Measurements from ENCODE around the gene MED19.

- TF ChIP-seq, protein P1, sequence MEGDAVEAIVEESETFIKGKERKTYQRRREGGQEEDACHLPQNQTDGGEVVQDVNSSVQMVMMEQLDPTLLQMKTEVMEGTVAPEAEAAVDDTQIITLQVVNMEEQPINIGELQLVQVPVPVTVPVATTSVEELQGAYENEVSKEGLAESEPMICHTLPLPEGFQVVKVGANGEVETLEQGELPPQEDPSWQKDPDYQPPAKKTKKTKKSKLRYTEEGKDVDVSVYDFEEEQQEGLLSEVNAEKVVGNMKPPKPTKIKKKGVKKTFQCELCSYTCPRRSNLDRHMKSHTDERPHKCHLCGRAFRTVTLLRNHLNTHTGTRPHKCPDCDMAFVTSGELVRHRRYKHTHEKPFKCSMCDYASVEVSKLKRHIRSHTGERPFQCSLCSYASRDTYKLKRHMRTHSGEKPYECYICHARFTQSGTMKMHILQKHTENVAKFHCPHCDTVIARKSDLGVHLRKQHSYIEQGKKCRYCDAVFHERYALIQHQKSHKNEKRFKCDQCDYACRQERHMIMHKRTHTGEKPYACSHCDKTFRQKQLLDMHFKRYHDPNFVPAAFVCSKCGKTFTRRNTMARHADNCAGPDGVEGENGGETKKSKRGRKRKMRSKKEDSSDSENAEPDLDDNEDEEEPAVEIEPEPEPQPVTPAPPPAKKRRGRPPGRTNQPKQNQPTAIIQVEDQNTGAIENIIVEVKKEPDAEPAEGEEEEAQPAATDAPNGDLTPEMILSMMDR (IDR thresholded peaks at IDR 0.05): no peak
- TF ChIP-seq POLR2A (IDR thresholded peaks at IDR 0.05; ENCODE audit: low read depth): no peak
Observed at GRCh38 chr11:57746920-57747319, 34.9 kb upstream of the MED19 start.

All from esophagus muscularis mucosa (tissue), 3 donors.